ENCODE measurements around the gene PRKCG.

PRKCG gene

GRCh38 chr19:53909471-53910169, 27.6 kb downstream of the PRKCG start:
- Mint-ChIP-seq H3K4me3 (no peak overlapping the region), H3K27me3 (peaks cover 86% of the 10 kb centered on the region), H3K27ac (no peak overlapping the region), H3K36me3 (ENCODE audit: low read depth) (no peaks in the 10 kb centered on the region), H3K9me3 (peaks cover 1% of the 10 kb centered on the region), H3K4me1 (ENCODE audit: low read depth) (peaks cover 42% of the 10 kb centered on the region)
- intact Hi-C loops (cut with micrococcal nuclease) = loop anchor here (10.0 kb wide), 1 partner anchor 115 kb away; no protein-coding TSS in a partner anchor

GRCh38 chr19:53910170-53910518, 28.1 kb downstream of the PRKCG start:
- Mint-ChIP-seq H3K27me3 (peaks cover 84% of the 10 kb centered on the region), H3K9me3 (peaks cover 7% of the 10 kb centered on the region), H3K4me3 (no peak overlapping the region), H3K4me1 (ENCODE audit: low read depth) (peaks cover 48% of the 10 kb centered on the region), H3K36me3 (ENCODE audit: low read depth) (no peaks in the 10 kb centered on the region), H3K27ac (no peak overlapping the region)
- intact Hi-C loops (cut with micrococcal nuclease) = no loop called here

- no peaks in the 10 kb centered on the region for H3K36me3 Mint-ChIP-seq (ENCODE audit: low read depth)
- H3K4me3 Mint-ChIP-seq = no peak overlapping the region
- H3K9me3 Mint-ChIP-seq = peaks cover 9% of the 10 kb centered on the region
- H3K27ac Mint-ChIP-seq = no peak overlapping the region
- peaks cover 33% of the 10 kb centered on the region for H3K4me1 Mint-ChIP-seq (ENCODE audit: low read depth)
- intact Hi-C loops (cut with micrococcal nuclease) = no loop called here
- peaks cover 70% of the 10 kb centered on the region for H3K27me3 Mint-ChIP-seq
Measured at GRCh38 chr19:53912653-53913052, 30.7 kb downstream of the PRKCG start.

- H3K36me3 Mint-ChIP-seq (ENCODE audit: low read depth) = no peaks in the 10 kb centered on the region
- intact Hi-C loops (cut with micrococcal nuclease) = no loop called here
- peaks cover 12% of the 10 kb centered on the region for H3K4me1 Mint-ChIP-seq (ENCODE audit: low read depth)
- H3K27me3 Mint-ChIP-seq = peaks cover 55% of the 10 kb centered on the region
- peaks cover 9% of the 10 kb centered on the region for H3K9me3 Mint-ChIP-seq
- no peak overlapping the region for H3K4me3 Mint-ChIP-seq
- no peak overlapping the region for H3K27ac Mint-ChIP-seq
Measured at GRCh38 chr19:53915000-53915399, 33.0 kb downstream of the PRKCG start.

- intact Hi-C loops (cut with micrococcal nuclease) = no loop called here
- H3K9me3 Mint-ChIP-seq = peaks cover 9% of the 10 kb centered on the region
- H3K27ac Mint-ChIP-seq = no peak overlapping the region
- peaks cover 45% of the 10 kb centered on the region for H3K27me3 Mint-ChIP-seq
- no peak overlapping the region for H3K4me3 Mint-ChIP-seq
- H3K4me1 Mint-ChIP-seq (ENCODE audit: low read depth) = peaks cover 7% of the 10 kb centered on the region
- no peaks in the 10 kb centered on the region for H3K36me3 Mint-ChIP-seq (ENCODE audit: low read depth)
Measured at GRCh38 chr19:53916004-53916403, 34.0 kb downstream of the PRKCG start.

- intact Hi-C loops (cut with micrococcal nuclease) = no loop called here
- no peak overlapping the region for H3K27ac Mint-ChIP-seq
- peaks cover 7% of the 10 kb centered on the region for H3K4me1 Mint-ChIP-seq (ENCODE audit: low read depth)
- H3K36me3 Mint-ChIP-seq (ENCODE audit: low read depth) = no peaks in the 10 kb centered on the region
- H3K9me3 Mint-ChIP-seq = peaks cover 9% of the 10 kb centered on the region
- peaks cover 31% of the 10 kb centered on the region for H3K27me3 Mint-ChIP-seq
- no peak overlapping the region for H3K4me3 Mint-ChIP-seq
Measured at GRCh38 chr19:53917356-53917755, 35.4 kb downstream of the PRKCG start.

GRCh38 chr19:53927739-53928138, 45.7 kb downstream of the PRKCG start:
- intact Hi-C loops (cut with micrococcal nuclease) = loop anchor here (1.0 kb wide), 1 partner anchor 24 kb away; no protein-coding TSS in a partner anchor

GRCh38 chr19:53936029-53936428, 54.0 kb downstream of the PRKCG start:
- intact Hi-C loops (cut with micrococcal nuclease) = no loop called here
- Mint-ChIP-seq H3K27me3 (peaks cover 48% of the 10 kb centered on the region), H3K4me3 (no peak overlapping the region), H3K27ac (no peak overlapping the region), H3K4me1 (ENCODE audit: low read depth) (no peaks in the 10 kb centered on the region), H3K9me3 (no peaks in the 10 kb centered on the region), H3K36me3 (ENCODE audit: low read depth) (no peaks in the 10 kb centered on the region)

More at GRCh38 chr19:53927739-53928138, 45.7 kb downstream of the PRKCG start:
- no peaks in the 10 kb centered on the region for H3K9me3 Mint-ChIP-seq
- H3K4me3 Mint-ChIP-seq = no peak overlapping the region
- H3K27ac Mint-ChIP-seq = no peak overlapping the region
- peaks cover 21% of the 10 kb centered on the region for H3K27me3 Mint-ChIP-seq
- no peaks in the 10 kb centered on the region for H3K4me1 Mint-ChIP-seq (ENCODE audit: low read depth)
- no peaks in the 10 kb centered on the region for H3K36me3 Mint-ChIP-seq (ENCODE audit: low read depth)

- intact Hi-C loops (cut with micrococcal nuclease) = no loop called here
- H3K27ac Mint-ChIP-seq = no peak overlapping the region
- H3K4me1 Mint-ChIP-seq (ENCODE audit: low read depth) = peaks cover 12% of the 10 kb centered on the region
- H3K4me3 Mint-ChIP-seq = no peak overlapping the region
- peaks cover 9% of the 10 kb centered on the region for H3K9me3 Mint-ChIP-seq
- peaks cover 73% of the 10 kb centered on the region for H3K27me3 Mint-ChIP-seq
- H3K36me3 Mint-ChIP-seq (ENCODE audit: low read depth) = no peaks in the 10 kb centered on the region
Measured at GRCh38 chr19:53942001-53942786, 60.2 kb downstream of the PRKCG start.

- H3K27me3 Mint-ChIP-seq = peaks cover 75% of the 10 kb centered on the region
- intact Hi-C loops (cut with micrococcal nuclease) = no loop called here
- no peak overlapping the region for H3K27ac Mint-ChIP-seq
- no peaks in the 10 kb centered on the region for H3K36me3 Mint-ChIP-seq (ENCODE audit: low read depth)
- H3K9me3 Mint-ChIP-seq = peaks cover 9% of the 10 kb centered on the region
- peaks cover 12% of the 10 kb centered on the region for H3K4me1 Mint-ChIP-seq (ENCODE audit: low read depth)
- no peak overlapping the region for H3K4me3 Mint-ChIP-seq
Measured at GRCh38 chr19:53944416-53944815, 62.4 kb downstream of the PRKCG start.

GRCh38 chr19:53944933-53945332, 62.9 kb downstream of the PRKCG start:
- H3K36me3 Mint-ChIP-seq (ENCODE audit: low read depth) = no peaks in the 10 kb centered on the region
- no peak overlapping the region for H3K4me3 Mint-ChIP-seq
- peaks cover 12% of the 10 kb centered on the region for H3K4me1 Mint-ChIP-seq (ENCODE audit: low read depth)
- peaks cover 9% of the 10 kb centered on the region for H3K9me3 Mint-ChIP-seq
- peaks cover 73% of the 10 kb centered on the region for H3K27me3 Mint-ChIP-seq
- no peak overlapping the region for H3K27ac Mint-ChIP-seq
- intact Hi-C loops (cut with micrococcal nuclease) = no loop called here

GRCh38 chr19:53945441-53945840, 63.4 kb downstream of the PRKCG start:
- intact Hi-C loops (cut with micrococcal nuclease) = no loop called here
- Mint-ChIP-seq H3K4me3 (no peak overlapping the region), H3K4me1 (ENCODE audit: low read depth) (peaks cover 12% of the 10 kb centered on the region), H3K9me3 (peaks cover 9% of the 10 kb centered on the region), H3K36me3 (ENCODE audit: low read depth) (no peaks in the 10 kb centered on the region), H3K27me3 (peaks cover 68% of the 10 kb centered on the region), H3K27ac (no peak overlapping the region)

GRCh38 chr19:53945998-53946397, 64.0 kb downstream of the PRKCG start:
- Mint-ChIP-seq H3K9me3 (peaks cover 9% of the 10 kb centered on the region), H3K27ac (no peak overlapping the region), H3K36me3 (ENCODE audit: low read depth) (no peaks in the 10 kb centered on the region), H3K4me1 (ENCODE audit: low read depth) (peaks cover 12% of the 10 kb centered on the region), H3K27me3 (peaks cover 63% of the 10 kb centered on the region), H3K4me3 (no peak overlapping the region)
- intact Hi-C loops (cut with micrococcal nuclease) = no loop called here

GRCh38 chr19:53947624-53948023, 65.6 kb downstream of the PRKCG start:
- Mint-ChIP-seq H3K27ac (no peak overlapping the region), H3K4me1 (ENCODE audit: low read depth) (peaks cover 6% of the 10 kb centered on the region), H3K27me3 (peaks cover 55% of the 10 kb centered on the region), H3K36me3 (ENCODE audit: low read depth) (no peaks in the 10 kb centered on the region), H3K9me3 (peaks cover 3% of the 10 kb centered on the region), H3K4me3 (no peak overlapping the region)
- intact Hi-C loops (cut with micrococcal nuclease) = no loop called here
